ENCODE data around the gene COL2A1.

Gene COL2A1

DNA sequence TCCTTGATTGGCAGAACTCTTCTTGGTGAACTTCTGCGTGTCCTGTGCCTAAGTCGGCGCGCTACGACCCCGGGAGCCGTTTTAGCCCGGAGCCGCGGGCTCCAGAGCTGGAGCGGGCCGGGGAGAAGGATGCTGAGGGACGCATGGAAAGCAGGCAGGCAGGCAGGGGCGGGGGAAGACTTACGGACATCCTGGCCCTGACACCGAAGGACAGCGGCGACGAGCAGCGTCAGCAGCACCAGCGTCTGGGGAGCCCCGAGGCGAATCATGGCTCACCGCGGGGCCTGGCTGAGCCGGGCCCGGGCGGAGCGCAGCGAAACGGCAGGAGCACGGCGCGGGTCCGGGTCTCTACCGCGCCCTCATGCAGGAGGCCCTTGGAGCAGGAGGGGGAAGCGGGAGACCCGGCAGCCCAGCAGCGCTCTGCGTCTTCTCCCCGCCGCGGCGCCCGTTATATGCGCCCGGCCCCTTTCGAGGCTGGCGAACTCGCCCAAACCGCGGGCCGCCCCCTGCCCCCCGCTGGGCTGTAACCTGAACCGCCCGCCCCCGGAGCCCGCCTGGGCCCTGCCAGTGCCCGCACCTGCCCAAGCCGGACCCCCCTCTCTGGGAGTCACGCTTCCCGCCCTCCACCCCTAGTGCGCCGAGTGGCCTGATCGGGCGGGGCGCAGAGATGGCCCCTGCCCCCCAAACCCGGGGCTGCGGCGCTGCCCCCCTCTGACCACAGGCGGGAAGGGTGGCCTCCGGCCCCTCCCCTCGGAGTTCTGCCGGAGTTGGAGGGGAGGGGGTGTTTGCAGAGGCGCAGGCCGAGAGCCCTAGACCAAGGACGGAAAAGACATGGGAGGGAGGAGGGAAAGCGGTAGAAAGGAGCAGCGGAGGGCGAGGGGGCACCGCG, at the start of gene COL2A1:
Gene COL2A1 (minus strand): TSS at position 424 of the 889 bp plus-strand sequence. CDS start 155 bp downstream, at position 269.
- DNase-seq (ENCODE audit: low read depth in 2 of 2), result no peak

GRCh38 chr12:48053883-48054282, 49.6 kb upstream of the COL2A1 start:
- DNase-seq (ENCODE audit: low read depth in 2 of 2), result no peak

GRCh38 chr12:48053122-48053521, 48.8 kb upstream of the COL2A1 start:
- no peak for DNase-seq (ENCODE audit: low read depth in 2 of 2)

DNA sequence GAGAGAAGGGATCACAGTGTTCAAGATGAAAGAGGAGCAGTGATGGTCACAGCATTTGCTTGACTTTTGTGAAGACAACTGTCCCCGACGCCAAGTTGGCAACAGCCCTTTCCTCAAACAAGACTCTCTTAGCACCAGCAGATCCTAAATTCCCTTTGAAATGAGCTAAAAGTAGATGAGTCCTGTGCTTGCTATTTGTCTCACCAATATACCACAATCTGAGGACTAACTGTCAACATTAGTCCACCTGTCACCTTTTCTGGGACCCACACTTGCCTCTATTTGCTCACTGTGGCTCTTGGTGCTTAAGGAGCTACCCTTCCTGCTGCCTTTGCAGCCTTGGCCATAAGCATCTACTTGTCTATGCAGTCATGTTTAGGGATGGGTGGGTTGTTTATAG, 47.4 kb upstream of the COL2A1 start:
- DNase-seq (ENCODE audit: low read depth in 2 of 2), result no peak

DNA sequence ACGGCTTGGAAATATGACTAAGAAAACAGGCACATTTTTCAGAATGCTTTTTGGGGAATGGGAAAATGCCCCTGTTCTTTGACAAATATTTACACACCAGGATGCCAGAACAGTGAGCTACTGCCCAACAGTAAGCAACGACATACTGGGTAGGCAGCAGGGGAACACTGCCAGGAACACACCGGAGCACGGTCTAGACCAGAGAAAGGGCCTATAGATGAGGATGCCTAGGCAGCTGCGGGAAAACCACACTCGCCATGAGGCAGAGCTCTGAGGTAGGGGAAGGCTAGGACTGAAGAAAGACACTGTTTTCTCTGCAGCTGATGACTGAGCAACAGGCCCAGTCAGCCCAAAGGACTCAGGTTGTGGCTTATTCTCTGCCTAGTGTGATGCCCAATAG, 45.9 kb upstream of the COL2A1 start:
- DNase-seq (ENCODE audit: low read depth in 2 of 2), result no peak

GRCh38 chr12:48045965-48046518, 41.8 kb upstream of the COL2A1 start:
- DNase-seq (ENCODE audit: low read depth in 2 of 2), result no peak

DNA sequence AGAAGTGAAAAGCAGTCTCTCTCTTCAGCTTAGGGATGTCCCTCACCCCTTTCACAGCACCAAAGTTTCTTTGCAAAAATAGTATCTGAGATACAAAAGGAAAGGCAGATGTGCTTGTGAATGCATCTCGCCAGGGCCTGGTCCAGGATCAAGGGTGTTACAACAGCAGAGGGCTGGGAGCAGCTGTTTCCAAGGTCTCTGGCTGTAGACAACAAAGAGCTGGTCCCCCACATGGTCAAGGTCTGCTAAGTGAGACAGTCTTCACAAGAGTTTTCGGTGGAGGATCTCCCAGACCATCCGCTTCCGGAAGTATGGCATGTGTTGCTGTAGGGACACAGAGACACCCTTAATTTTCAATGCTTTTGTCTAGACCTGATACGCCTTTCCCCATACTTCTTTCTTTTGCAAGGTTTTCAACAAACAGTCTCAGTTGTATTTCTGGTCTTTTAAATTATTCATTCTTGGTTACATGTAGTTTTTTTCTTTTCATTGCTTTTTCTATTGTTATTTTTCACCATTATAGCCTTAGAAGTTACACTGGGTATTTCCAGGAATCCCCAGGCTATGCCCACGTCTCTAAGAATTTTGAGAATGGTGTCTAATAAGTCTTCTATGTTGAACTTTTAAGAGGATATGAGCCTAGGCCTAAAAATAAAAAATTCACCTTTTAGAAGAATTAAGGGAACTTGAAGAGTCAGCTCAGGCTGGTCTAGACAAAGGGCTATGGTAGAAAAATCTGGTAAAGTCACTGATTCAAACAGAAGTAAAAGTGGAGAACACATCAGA, 41.0 kb upstream of the COL2A1 start:
- no peak for DNase-seq (ENCODE audit: low read depth in 2 of 2)

DNA sequence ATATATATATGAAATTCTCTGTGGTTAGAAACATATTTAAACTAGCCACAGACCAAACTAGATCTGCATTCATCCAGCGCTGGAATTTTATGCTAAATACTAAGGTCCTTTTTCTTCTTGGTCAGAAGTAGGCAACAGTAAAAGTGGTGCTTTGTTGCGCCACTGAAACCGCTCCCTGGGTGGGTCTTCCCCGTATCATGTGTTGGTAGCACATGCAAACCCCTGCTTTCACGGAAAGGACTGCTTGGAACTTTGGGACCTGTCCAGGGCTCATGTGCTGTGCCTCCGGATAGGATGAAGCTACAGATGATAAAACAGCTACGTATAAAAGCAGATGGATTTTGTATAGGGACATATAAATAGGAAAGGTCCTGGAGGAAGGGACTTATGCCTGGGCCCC, 40.1 kb upstream of the COL2A1 start:
- no peak for DNase-seq (ENCODE audit: low read depth in 2 of 2)

GRCh38 chr12:48043771-48044170, 39.5 kb upstream of the COL2A1 start:
- DNase-seq (ENCODE audit: low read depth in 2 of 2), result no peak

- DNase-seq (ENCODE audit: low read depth in 2 of 2), result no peak
Measured at GRCh38 chr12:48041591-48042423, 37.5 kb upstream of the COL2A1 start.

GRCh38 chr12:48040354-48040753, 36.1 kb upstream of the COL2A1 start:
- no peak for DNase-seq (ENCODE audit: low read depth in 2 of 2)

- DNase-seq (ENCODE audit: low read depth in 2 of 2), result no peak
Measured at GRCh38 chr12:48039151-48039550, 34.9 kb upstream of the COL2A1 start.

DNA sequence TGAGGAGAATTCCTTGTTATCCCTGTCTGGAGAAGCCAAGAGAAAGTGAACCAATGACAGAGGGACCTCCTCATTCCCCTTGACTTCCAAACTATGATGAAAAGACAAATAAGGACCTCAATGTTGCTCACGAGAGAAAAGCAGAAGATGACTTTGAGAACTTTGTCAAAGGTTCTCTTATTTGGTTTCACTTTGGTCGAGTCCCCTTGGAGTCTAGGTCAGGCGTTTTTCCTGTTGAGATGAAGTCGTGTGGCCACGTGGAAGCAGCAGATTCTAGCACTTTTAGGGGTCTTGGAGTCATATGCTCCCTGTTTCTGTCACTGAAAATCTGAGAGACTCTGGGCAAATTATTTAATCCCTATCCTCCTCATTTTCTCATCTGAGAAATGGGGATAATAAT, 33.8 kb upstream of the COL2A1 start:
- no peak for DNase-seq (ENCODE audit: low read depth in 2 of 2)

GRCh38 chr12:48037267-48037915, 33.1 kb upstream of the COL2A1 start:
- no peak for DNase-seq (ENCODE audit: low read depth in 2 of 2)

DNA sequence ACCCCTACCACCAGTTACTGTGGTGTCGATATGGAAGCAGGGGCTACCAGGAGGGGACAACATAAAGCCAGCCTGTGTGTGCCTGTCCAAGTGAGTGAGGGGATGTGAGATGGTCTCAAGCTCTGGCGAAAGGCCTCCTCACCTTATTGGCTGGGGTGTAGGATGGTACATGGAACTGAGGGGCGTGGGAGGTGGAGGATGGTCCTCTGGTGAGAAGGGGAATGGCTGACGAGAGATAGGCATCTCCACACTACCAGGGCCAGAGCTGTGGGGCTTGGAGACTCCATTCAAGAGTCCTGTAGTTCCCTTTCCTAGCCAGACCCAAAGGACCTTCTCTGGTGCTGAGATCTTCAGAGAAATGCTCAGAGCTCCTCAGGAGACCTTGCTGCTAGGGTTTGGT, 32.5 kb upstream of the COL2A1 start:
- no peak for DNase-seq (ENCODE audit: low read depth in 2 of 2)

GRCh38 chr12:48034835-48035805, 30.8 kb upstream of the COL2A1 start:
- no peak for DNase-seq (ENCODE audit: low read depth in 2 of 2)

- no peak for DNase-seq (ENCODE audit: low read depth in 2 of 2)
Measured at GRCh38 chr12:48033451-48033850, 29.2 kb upstream of the COL2A1 start.

- no peak for DNase-seq (ENCODE audit: low read depth in 2 of 2)
Measured at GRCh38 chr12:48032597-48032996, 28.3 kb upstream of the COL2A1 start.

- no peak for DNase-seq (ENCODE audit: low read depth in 2 of 2)
Measured at GRCh38 chr12:48031135-48031960, 27.1 kb upstream of the COL2A1 start.
